OCI-LY1 (cell line): ENCODE data around the gene PTPRM.

ENCODE experiments used
- H2AFZ ChIP-seq: fragments of 200-600 bp; sonication (generic), shearing (Covaris generic); 2 replicates; pipeline ENCODE4 v1.6.0; 2014; ENCODE audit warnings: antibody characterized with exemption, mild to moderate bottlenecking, low read length
- H3F3A ChIP-seq: fragments of 200-600 bp; sonication (generic), shearing (Covaris generic); 2 replicates; pipeline ENCODE4 v1.6.0; 2014; ENCODE audit warnings: mild to moderate bottlenecking, antibody characterized with exemption, low read length, moderate library complexity; ENCODE audit not compliant: insufficient read depth
- H3K27ac ChIP-seq: fragments of 200-600 bp; sonication (generic); 2 replicates; pipeline ENCODE4 v1.5.1; 2014; ENCODE audit warnings: low read length, mixed run types, mild to moderate bottlenecking, low read depth; ENCODE audit not compliant: poor library complexity, severe bottlenecking
- H3K27me3 ChIP-seq: fragments of 200-600 bp; sonication (generic); 2 replicates; pipeline ENCODE4 v1.6.0; 2014; ENCODE audit warnings: antibody characterized with exemption, mild to moderate bottlenecking, low read length, moderate library complexity; ENCODE audit not compliant: insufficient read depth
- H3K36me3 ChIP-seq: fragments of 200-600 bp; sonication (generic); 2 replicates; pipeline ENCODE4 v1.6.1; 2014; ENCODE audit warnings: mild to moderate bottlenecking, antibody characterized with exemption, low read length, moderate library complexity, mixed read lengths; ENCODE audit not compliant: insufficient read depth
- H3K4me1 ChIP-seq: fragments of 200-600 bp; sonication (generic); 2 replicates; pipeline ENCODE4 v1.5.1; 2014; ENCODE audit warnings: mild to moderate bottlenecking, low read length, moderate library complexity; ENCODE audit not compliant: insufficient read depth, severe bottlenecking
- H3K4me2 ChIP-seq: fragments of 200-600 bp; sonication (generic), shearing (Covaris generic); 2 replicates; pipeline ENCODE4 v1.6.1; 2014; ENCODE audit warnings: low read length
- H3K4me3 ChIP-seq: fragments of 200-600 bp; sonication (generic); 2 replicates; pipeline ENCODE4 v1.5.1; 2014; ENCODE audit warnings: low read length, low read depth, mild to moderate bottlenecking, mixed read lengths; ENCODE audit not compliant: poor library complexity, severe bottlenecking
- H3K79me2 ChIP-seq: fragments of 200-600 bp; shearing (Covaris generic); 2 replicates; pipeline ENCODE4 v1.6.1; 2016; ENCODE audit warnings: mixed run types, low read length, mixed read lengths; ENCODE audit not compliant: insufficient read depth
- H3K9ac ChIP-seq: fragments of 200-600 bp; sonication (generic), shearing (Covaris generic); 2 replicates; pipeline ENCODE4 v1.6.1; 2014; ENCODE audit warnings: mild to moderate bottlenecking, low read length, mixed read lengths
- H3K9me2 ChIP-seq: fragments of 200-600 bp; sonication (generic), shearing (Covaris generic); 2 replicates; pipeline ENCODE4 v1.6.1; 2014; ENCODE audit warnings: low read depth, mild to moderate bottlenecking, low read length, mixed read lengths
- H3K9me3 ChIP-seq: fragments of 200-600 bp; shearing (Covaris generic); 2 replicates; pipeline ENCODE4 v1.6.1; 2014; ENCODE audit warnings: low read length, mixed read lengths
- H4K20me1 ChIP-seq: fragments of 200-600 bp; sonication (generic), shearing (Covaris generic); 2 replicates; pipeline ENCODE4 v1.6.0; 2016; ENCODE audit warnings: mild to moderate bottlenecking, low read length; ENCODE audit not compliant: insufficient read depth
- CTCF ChIP-seq: fragments of 200-600 bp; sonication (generic), shearing (Covaris generic); IDR thresholded peaks from 2 replicates; pipeline ENCODE4 v1.5.1; 2017; ENCODE audit warnings: mild to moderate bottlenecking, antibody characterized with exemption, low read length, moderate library complexity, mixed read lengths
- EZH2 ChIP-seq: fragments of 200-600 bp; sonication (generic), shearing (Covaris generic); IDR thresholded peaks from 2 replicates; pipeline ENCODE4 v1.8.0; 2017; ENCODE audit warnings: borderline replicate concordance, mixed run types, mild to moderate bottlenecking, antibody characterized with exemption, low read length, moderate library complexity, mixed read lengths

Gene PTPRM

GRCh38 chr18:7937268-7937667, 370.2 kb downstream of the PTPRM start:
- Histone ChIP-seq H3K27me3 (no peaks in the 10 kb centered on the region), H3K27ac (no peak overlapping the region), H3F3A (no peaks in the 10 kb centered on the region), H3K9ac (no peak overlapping the region), H3K79me2 (no peaks in the 10 kb centered on the region), H3K4me1 (no peaks in the 10 kb centered on the region), H3K4me2 (no peak overlapping the region), H4K20me1 (no peaks in the 10 kb centered on the region), H3K9me2 (no peaks in the 10 kb centered on the region), H3K4me3 (no peak overlapping the region), H3K36me3 (no peaks in the 10 kb centered on the region), H3K9me3 (no peaks in the 10 kb centered on the region), H2AFZ (no peak overlapping the region)
- TF ChIP-seq CTCF = no peak

- H4K20me1 ChIP-seq = no peaks in the 10 kb centered on the region
- 0 out of 2 replicates have a peak, but pooled peaks cover 5% of the 10 kb centered on the region for H3K27me3 ChIP-seq
- no peak for TF ChIP-seq EZH2
- no peak for TF ChIP-seq CTCF
- no peaks in the 10 kb centered on the region for H3K9me2 ChIP-seq
- H3K4me2 ChIP-seq = no peak overlapping the region
- no peaks in the 10 kb centered on the region for H3K4me1 ChIP-seq
- no peaks in the 10 kb centered on the region for H3K36me3 ChIP-seq
- no peak overlapping the region for H3K4me3 ChIP-seq
- H3K9me3 ChIP-seq = no peaks in the 10 kb centered on the region
- H3K9ac ChIP-seq = no peak overlapping the region
- H2AFZ ChIP-seq = no peak overlapping the region
- no peak overlapping the region for H3K27ac ChIP-seq
- H3F3A ChIP-seq = no peaks in the 10 kb centered on the region
- no peaks in the 10 kb centered on the region for H3K79me2 ChIP-seq
Observed at GRCh38 chr18:7939521-7939920, 372.4 kb downstream of the PTPRM start.

GRCh38 chr18:7940379-7940778, 373.3 kb downstream of the PTPRM start:
- TF ChIP-seq EZH2 (no peak), CTCF (no peak)

More at GRCh38 chr18:7940379-7940778, 373.3 kb downstream of the PTPRM start:
- Histone ChIP-seq H3K4me1 (no peaks in the 10 kb centered on the region), H3K4me3 (no peak overlapping the region), H3K9me2 (no peaks in the 10 kb centered on the region), H3F3A (no peaks in the 10 kb centered on the region), H3K4me2 (no peak overlapping the region), H3K9ac (no peak overlapping the region), H3K9me3 (no peaks in the 10 kb centered on the region), H3K36me3 (no peaks in the 10 kb centered on the region), H2AFZ (no peak overlapping the region), H3K27ac (no peak overlapping the region), H4K20me1 (no peaks in the 10 kb centered on the region), H3K79me2 (no peaks in the 10 kb centered on the region), H3K27me3 (0 out of 2 replicates have a peak, but pooled peaks cover 5% of the 10 kb centered on the region)
